GF-D8 (cell line): ENCODE data around the gene INKA2.

Source experiments
- DNase-seq: peaks from one replicate; lab custom pipeline; 2025; lab: John Stamatoyannopoulos, UW

The INKA2 gene

GRCh38 chr1:111739194-111739924 is at the start of gene INKA2:
Gene INKA2, minus strand, starts transcription at chr1:111739395. Its CDS starts 153 bp downstream, at chr1:111739242.
- DNase-seq = peak; percentile 69

GRCh38 chr1:111786669-111787207 is 47.5 kb upstream of the INKA2 start:
- no peak for DNase-seq

GRCh38 chr1:111784273-111784901 is 45.2 kb upstream of the INKA2 start:
- DNase-seq = no peak

- no peak for DNase-seq
Measured at GRCh38 chr1:111779546-111779945, 40.4 kb upstream of the INKA2 start.

- DNase-seq = no peak
Measured at GRCh38 chr1:111778541-111779051, 39.4 kb upstream of the INKA2 start.

- DNase-seq = no peak
Measured at GRCh38 chr1:111778066-111778465, 38.9 kb upstream of the INKA2 start.

GRCh38 chr1:111777301-111777700 is 38.1 kb upstream of the INKA2 start:
- no peak for DNase-seq

GRCh38 chr1:111776861-111777260 is 37.7 kb upstream of the INKA2 start:
- DNase-seq = no peak

GRCh38 chr1:111776391-111776790 is 37.2 kb upstream of the INKA2 start:
- no peak for DNase-seq

GRCh38 chr1:111775966-111776365 is 36.8 kb upstream of the INKA2 start:
- no peak for DNase-seq

GRCh38 chr1:111770916-111771315 is 31.7 kb upstream of the INKA2 start:
- DNase-seq = no peak

GRCh38 chr1:111769517-111770146 is 30.4 kb upstream of the INKA2 start:
- peak; percentile 35 for DNase-seq

GRCh38 chr1:111768625-111769024 is 29.4 kb upstream of the INKA2 start:
- no peak for DNase-seq

- no peak for DNase-seq
Measured at GRCh38 chr1:111768023-111768422, 28.8 kb upstream of the INKA2 start.

GRCh38 chr1:111762332-111762731 is 23.1 kb upstream of the INKA2 start:
- DNase-seq = no peak

- DNase-seq = no peak
Measured at GRCh38 chr1:111761717-111762116, 22.5 kb upstream of the INKA2 start.

GRCh38 chr1:111758373-111758772 is 19.2 kb upstream of the INKA2 start:
- no peak for DNase-seq

- DNase-seq = no peak
Measured at GRCh38 chr1:111756124-111756513, 16.9 kb upstream of the INKA2 start.

- peak; percentile 94 for DNase-seq
Measured at GRCh38 chr1:111755331-111756123, 16.3 kb upstream of the INKA2 start, which contains the start of gene DDX20. Gene DDX20, plus strand, starts transcription at chr1:111755901. Its CDS starts 24 bp downstream, at chr1:111755925.

GRCh38 chr1:111754984-111755330 is 15.8 kb upstream of the INKA2 start:
- no peak for DNase-seq

GRCh38 chr1:111751906-111752575 is 12.8 kb upstream of the INKA2 start:
- no peak for DNase-seq
